Amygdala (tissue), 56 donors: ENCODE measurements around the gene CKMT1B.
"Not testable (repeated sequence)": the region's sequence is repeated elsewhere in the genome, so short reads cannot be mapped to it uniquely, and the experiment has no call there.

ENCODE experiments used
- DNase-seq, 56 donors: peaks; one replicate each; lab custom pipeline; 2025; lab: John Stamatoyannopoulos, UW

Gene CKMT1B

DNA sequence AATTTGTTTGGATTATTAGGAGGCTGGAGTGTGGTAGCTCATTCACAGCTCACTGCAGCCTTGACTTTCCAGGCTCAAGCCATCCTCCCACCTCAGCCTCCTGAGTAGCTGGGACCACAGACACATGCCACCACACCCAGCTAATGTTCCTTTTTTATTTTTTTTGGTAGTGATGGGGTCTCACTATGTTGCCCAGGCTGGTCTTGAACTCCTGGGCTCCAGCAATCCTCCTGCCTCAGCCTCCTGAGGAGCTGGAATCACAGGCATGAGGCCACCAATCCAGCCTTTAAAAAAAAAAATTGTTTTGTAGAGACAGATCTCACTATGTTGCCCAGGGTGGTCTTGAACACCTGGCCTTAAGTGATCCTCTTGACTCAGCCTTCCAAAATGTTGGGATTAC is 33.1 kb downstream of the CKMT1B start:
- DNase-seq: not testable (repeated sequence)

DNA sequence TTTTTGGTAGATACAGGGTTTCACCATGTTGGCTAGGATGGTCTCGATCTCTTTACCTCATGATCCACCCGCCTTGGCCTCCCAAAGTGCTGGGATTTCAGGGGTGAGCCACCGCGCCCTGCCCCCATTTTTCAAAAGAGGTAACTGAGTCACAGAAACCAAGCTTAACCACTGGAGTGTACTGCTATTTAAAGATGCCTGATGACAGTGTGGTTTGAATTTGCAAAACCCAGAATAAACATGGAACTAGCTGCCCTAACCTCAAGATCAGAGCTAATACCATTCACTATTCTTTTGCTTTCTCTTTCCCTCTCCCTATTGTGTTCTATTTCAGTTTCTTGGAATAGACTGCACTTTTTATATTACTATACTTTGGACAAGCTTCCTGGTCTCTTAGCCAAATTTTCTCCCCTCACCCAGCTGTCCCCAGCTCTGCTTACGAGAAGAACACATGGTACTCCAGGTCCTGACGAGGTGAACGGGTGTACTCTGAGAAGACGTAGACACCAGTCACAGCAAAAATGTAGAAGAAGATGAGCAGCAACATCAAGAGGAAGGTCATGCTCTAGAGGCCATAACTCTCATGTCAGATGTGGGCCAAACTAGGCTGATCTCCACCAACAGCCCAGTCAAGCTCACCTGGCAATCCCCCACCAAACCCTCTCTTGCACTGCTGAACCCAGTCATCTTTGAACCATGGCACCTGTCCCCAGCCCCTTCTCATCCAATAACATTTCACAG is 44.8 kb downstream of the CKMT1B start:
- DNase-seq: not testable (repeated sequence)
